ENCODE data around the gene TGFBR3L.

The TGFBR3L gene

DNA sequence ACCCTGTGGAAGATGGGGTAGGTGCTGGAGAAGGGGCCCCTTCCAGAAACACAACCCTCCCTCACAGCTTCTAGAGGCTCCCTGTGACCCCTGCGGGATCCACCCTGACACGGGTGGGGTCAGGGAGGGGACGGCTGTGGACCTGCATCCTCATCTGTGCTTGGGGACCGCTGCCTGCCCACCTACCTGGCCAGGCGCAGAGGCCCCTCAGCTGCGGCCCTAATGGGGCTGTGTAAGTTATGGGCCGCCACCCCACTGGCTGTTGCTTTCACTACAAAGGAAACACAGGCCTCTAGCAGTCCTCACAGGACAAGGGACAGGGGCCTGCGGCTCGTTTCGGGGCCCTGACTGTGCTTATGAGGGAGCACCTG, 18.3 kb downstream of the TGFBR3L start:
- DNase-seq (ENCODE audit: insufficient read length, low spot score) (no peak), FAIRE-seq (no peak)
- TF ChIP-seq POU2F2 (IDR thresholded peaks at IDR 0.05; ENCODE audit: low read depth, low read length) (no peak), SPI1 (IDR thresholded peaks at IDR 0.05; ENCODE audit: low read depth, low read length) (no peak), POLR2AphosphoS5 (IDR thresholded peaks at IDR 0.05; ENCODE audit: low read depth, low read length) (no peak), POLR2A (IDR thresholded peaks at IDR 0.05; ENCODE audit: low read depth, low read length) (no peak), TAF1 (IDR thresholded peaks at IDR 0.05; ENCODE audit: low read depth, low read length) (no peak), PAX5 (IDR thresholded peaks at IDR 0.05; ENCODE audit: insufficient read depth, low read length, severe bottlenecking) (no peak)

DNA sequence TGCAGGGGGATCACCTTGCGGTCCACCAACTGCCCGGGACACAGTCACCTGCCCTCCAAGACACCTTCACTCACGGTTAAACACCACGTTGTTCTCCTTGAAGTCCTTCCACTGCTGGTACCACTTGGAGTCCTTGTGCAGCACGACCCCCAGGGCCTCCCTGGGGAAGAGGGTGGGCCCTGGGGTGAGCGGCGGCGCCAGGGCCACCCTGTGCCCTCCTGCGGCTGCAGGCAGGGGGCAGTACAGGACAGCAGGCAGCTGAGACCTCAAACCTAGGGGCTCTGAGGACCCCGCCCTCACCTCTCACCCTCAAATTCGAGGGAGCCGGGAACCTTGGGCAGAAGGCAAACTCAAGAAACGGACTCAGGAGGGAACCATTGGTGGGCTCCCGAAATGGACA, 18.8 kb downstream of the TGFBR3L start:
- no peak for FAIRE-seq
- TF ChIP-seq PAX5 (IDR thresholded peaks at IDR 0.05; ENCODE audit: insufficient read depth, low read length, severe bottlenecking) (no peak), POLR2A (IDR thresholded peaks at IDR 0.05; ENCODE audit: low read depth, low read length) (no peak), TAF1 (IDR thresholded peaks at IDR 0.05; ENCODE audit: low read depth, low read length) (no peak), SPI1 (IDR thresholded peaks at IDR 0.05; ENCODE audit: low read depth, low read length) (no peak), POU2F2 (IDR thresholded peaks at IDR 0.05; ENCODE audit: low read depth, low read length) (no peak), POLR2AphosphoS5 (IDR thresholded peaks at IDR 0.05; ENCODE audit: low read depth, low read length) (no peak)
- no peak for DNase-seq (ENCODE audit: insufficient read length, low spot score)

DNA sequence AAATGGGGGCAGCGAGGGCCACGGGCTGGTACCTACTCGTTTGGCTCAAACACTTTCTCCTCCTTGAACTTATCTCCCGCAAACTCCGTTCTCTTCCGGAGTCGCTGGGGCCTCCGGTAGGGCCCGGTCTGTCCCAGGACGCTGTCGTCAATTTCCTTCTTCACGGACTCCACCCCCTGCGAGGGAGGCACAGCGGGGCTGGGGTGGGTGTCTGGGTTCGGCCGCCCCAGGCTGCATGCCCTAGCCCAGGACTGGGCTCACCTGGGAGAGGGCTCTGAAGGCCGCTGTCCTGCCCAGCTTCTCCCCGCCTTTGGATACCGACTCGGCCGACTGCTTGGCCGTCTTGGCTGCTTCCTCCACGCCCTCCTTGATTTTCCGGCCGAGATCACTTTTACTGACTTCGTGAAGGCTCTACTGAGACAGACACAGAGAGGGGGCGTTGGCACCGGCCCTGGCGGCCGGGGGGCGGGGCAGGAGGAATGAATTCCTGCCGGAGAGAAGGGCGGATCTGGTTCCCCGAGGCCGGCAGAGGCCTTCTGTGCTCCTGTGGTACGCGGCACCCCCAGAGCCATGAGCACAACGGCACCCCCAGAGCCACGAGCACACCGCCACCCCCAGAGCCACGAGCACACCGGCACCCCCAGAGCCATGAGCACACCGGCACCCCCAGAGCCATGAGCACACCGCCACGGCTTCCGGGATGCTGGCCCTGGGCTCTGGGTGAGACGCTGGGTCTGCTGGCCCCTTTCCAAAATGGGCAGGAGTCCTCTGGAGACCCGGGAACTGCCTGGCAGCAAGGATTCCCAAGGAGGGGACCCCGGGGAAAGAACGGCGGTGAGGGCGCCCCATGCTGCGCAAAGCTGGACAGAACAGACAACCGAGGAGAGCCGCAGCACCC, 19.4 kb downstream of the TGFBR3L start:
- FAIRE-seq (no peak), DNase-seq (ENCODE audit: insufficient read length, low spot score) (no peak)
- no peak for TF ChIP-seq POLR2A (IDR thresholded peaks at IDR 0.05; ENCODE audit: low read depth, low read length)
- TF ChIP-seq SPI1 (IDR thresholded peaks at IDR 0.05; ENCODE audit: low read depth, low read length) = no peak
- TF ChIP-seq POU2F2 (IDR thresholded peaks at IDR 0.05; ENCODE audit: low read depth, low read length) = no peak
- TF ChIP-seq PAX5 (IDR thresholded peaks at IDR 0.05; ENCODE audit: insufficient read depth, low read length, severe bottlenecking) = no peak
- no peak for TF ChIP-seq TAF1 (IDR thresholded peaks at IDR 0.05; ENCODE audit: low read depth, low read length)
- TF ChIP-seq POLR2AphosphoS5 (IDR thresholded peaks at IDR 0.05; ENCODE audit: low read depth, low read length) = no peak

DNA sequence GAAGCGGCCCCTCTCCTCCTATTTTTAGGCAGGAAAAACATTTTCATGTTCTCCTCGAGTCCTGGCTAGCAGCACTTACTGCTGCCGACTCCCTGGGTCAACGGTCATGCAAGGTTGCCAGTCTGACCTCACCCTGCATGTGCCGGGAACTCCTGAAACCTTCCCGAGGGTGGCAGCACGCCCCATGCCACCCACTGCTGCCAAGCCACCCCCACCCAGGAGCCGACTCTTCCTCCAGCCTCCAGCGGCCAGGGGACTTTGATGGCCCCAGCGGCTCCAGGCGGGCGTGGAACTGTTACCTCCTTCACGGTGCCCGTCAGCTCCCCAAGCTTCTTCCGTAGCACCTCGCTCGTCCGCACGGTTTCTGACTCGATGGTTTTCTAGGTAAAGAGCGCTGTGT, 20.1 kb downstream of the TGFBR3L start:
- DNase-seq (ENCODE audit: insufficient read length, low spot score) (no peak), FAIRE-seq (no peak)
- TF ChIP-seq PAX5 (IDR thresholded peaks at IDR 0.05; ENCODE audit: insufficient read depth, low read length, severe bottlenecking) = no peak
- no peak for TF ChIP-seq POU2F2 (IDR thresholded peaks at IDR 0.05; ENCODE audit: low read depth, low read length)
- TF ChIP-seq POLR2A (IDR thresholded peaks at IDR 0.05; ENCODE audit: low read depth, low read length) = no peak
- no peak for TF ChIP-seq TAF1 (IDR thresholded peaks at IDR 0.05; ENCODE audit: low read depth, low read length)
- TF ChIP-seq SPI1 (IDR thresholded peaks at IDR 0.05; ENCODE audit: low read depth, low read length) = no peak

DNA sequence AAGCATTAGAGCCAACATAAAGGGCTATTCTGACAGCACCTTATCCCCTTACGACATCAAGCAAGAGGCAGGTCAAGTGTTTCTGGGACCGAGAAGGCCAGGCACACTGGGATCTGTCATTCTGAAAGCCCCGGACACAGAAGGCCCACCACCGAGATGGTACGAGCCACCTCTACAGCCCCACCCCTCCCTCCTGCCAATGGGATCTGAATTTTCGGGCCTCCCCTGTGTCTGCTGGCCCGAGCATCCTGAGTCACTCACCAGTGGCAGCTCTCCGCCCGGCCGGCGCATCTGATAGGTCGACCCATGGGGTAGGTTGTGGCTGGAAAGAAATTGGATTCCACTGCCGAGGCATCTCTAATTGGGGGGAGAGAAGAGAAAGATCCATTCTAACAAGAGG, 26.2 kb downstream of the TGFBR3L start:
- TF ChIP-seq TAF1 (IDR thresholded peaks at IDR 0.05; ENCODE audit: low read depth, low read length) (no peak), POU2F2 (IDR thresholded peaks at IDR 0.05; ENCODE audit: low read depth, low read length) (no peak), SPI1 (IDR thresholded peaks at IDR 0.05; ENCODE audit: low read depth, low read length) (no peak), PAX5 (IDR thresholded peaks at IDR 0.05; ENCODE audit: insufficient read depth, low read length, severe bottlenecking) (no peak), POLR2AphosphoS5 (IDR thresholded peaks at IDR 0.05; ENCODE audit: low read depth, low read length) (no peak), POLR2A (IDR thresholded peaks at IDR 0.05; ENCODE audit: low read depth, low read length) (no peak)
- FAIRE-seq = no peak
- no peak for DNase-seq (ENCODE audit: insufficient read length, low spot score)

DNA sequence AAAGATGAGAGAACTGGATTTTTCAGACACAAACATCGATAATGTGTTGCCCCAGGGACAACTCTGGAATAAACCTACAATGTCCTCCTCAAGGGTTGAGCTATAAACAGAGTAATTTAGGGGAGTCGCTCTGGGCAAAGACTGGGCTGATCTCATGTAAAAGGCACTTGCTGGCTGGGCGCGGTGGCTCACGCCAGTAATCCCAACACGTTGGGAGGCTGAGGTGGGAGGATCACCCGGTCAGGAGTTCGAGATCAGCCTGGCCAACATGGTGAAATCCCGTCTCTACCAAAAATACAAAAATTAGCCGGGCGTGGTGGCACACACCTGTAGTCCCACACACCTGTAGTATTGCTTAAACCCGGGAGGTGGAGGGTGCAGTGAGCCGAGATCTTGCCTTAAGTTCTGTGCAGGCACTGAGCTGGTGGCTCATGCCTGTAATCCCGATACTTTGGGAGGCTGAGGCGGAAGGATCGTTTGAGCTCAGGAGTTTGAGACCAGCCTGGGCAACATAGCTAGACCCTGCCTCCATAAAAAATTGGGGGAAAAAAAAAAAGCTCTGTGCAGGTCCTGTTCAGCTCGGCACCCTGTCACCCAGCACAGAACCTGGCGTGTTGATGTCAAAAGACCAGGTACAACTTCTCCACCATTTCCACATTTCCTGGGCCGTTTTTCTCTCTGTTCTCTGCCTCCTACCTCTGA, 27.4 kb downstream of the TGFBR3L start:
- TF ChIP-seq POLR2AphosphoS5 (IDR thresholded peaks at IDR 0.05; ENCODE audit: low read depth, low read length) = no peak
- no peak for TF ChIP-seq POU2F2 (IDR thresholded peaks at IDR 0.05; ENCODE audit: low read depth, low read length)
- no peak for TF ChIP-seq PAX5 (IDR thresholded peaks at IDR 0.05; ENCODE audit: insufficient read depth, low read length, severe bottlenecking)
- TF ChIP-seq SPI1 (IDR thresholded peaks at IDR 0.05; ENCODE audit: low read depth, low read length) = no peak
- no peak for TF ChIP-seq TAF1 (IDR thresholded peaks at IDR 0.05; ENCODE audit: low read depth, low read length)
- TF ChIP-seq POLR2A (IDR thresholded peaks at IDR 0.05; ENCODE audit: low read depth, low read length) = no peak
- DNase-seq (ENCODE audit: insufficient read length, low spot score) (no peak), FAIRE-seq (no peak)

DNA sequence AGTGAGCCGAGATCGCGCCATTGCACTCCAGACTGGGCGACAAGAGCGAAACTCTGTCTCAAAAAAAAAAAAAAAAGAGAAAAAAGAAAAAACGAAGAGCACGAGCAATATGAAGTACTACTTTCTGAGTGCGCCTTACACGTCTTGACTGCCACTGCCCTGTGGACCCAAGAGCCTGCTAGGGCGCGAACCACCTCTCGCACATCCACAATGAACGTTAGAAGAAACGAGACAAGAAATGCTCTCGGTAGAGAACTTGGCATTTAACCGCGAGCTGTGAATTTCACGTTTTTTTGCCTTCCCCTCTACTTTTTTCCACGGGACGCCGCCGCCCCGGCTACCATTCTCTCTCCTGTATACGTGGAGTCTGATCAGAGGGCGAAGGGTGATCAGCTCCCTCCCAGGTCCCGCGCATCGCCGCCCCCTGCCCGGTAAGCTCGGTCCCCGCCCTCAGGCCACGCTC, 28.4 kb downstream of the TGFBR3L start:
- FAIRE-seq = peak; percentile 16
- DNase-seq (ENCODE audit: insufficient read length, low spot score) = no peak
- no peak for TF ChIP-seq POU2F2 (IDR thresholded peaks at IDR 0.05; ENCODE audit: low read depth, low read length)

DNA sequence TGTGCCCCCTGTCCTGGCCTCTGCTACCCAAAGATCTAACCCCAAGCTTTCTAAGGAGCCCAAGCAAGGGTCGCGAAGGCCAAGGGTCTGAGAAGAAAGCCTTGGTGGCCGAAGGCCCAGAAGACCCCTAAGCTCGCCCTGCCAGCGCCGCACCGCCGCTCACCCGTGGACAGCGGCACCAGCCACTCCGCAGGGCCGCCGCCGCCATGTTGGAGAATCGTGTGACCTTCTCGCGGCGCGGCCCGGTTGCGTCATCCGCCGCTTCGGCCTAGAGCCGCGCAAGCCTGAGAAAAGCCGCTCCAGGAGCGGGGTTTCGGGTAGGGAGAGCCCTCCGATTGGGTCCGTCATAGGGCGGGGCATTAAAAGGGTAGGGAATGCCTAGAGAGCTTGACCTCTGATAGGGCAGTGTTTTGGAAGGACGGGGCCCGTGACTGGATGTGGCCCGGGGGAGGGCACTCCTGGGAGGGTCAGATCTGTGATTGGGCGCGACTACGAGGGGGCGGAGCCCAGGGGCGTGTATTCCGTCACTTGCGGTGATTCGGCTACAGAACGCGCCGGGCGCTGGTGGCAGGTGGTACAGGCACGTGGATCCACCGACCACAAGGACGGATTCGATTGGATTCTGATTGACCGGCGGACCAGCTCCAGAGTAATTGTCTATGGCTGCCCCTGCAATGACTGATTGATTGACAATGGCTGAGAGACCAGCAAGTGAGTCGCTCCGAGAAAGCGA, 29.0 kb downstream of the TGFBR3L start, which contains the start of gene TIMM44:
Gene TIMM44 (minus strand): TSS at position 223 of the 733 bp plus-strand sequence. CDS start 15 bp downstream, at position 208.
- TF ChIP-seq POLR2A (IDR thresholded peaks at IDR 0.05; ENCODE audit: low read depth, low read length) = peak; percentile 91
- TF ChIP-seq PAX5 (IDR thresholded peaks at IDR 0.05; ENCODE audit: insufficient read depth, low read length, severe bottlenecking) = no peak
- TF ChIP-seq POLR2AphosphoS5 (IDR thresholded peaks at IDR 0.05; ENCODE audit: low read depth, low read length) = peak; percentile 91
- peak; percentile 45; the same call in 1 of the 2 replicates for TF ChIP-seq POU2F2 (IDR thresholded peaks at IDR 0.05; ENCODE audit: low read depth, low read length)
- peak; percentile 83 for TF ChIP-seq TAF1 (IDR thresholded peaks at IDR 0.05; ENCODE audit: low read depth, low read length)
- TF ChIP-seq SPI1 (IDR thresholded peaks at IDR 0.05; ENCODE audit: low read depth, low read length) = no peak
- FAIRE-seq = peak; percentile 100

More for the DNA sequence above, 29.0 kb downstream of the TGFBR3L start, which contains the start of gene TIMM44:
- peak; percentile 95 for DNase-seq (ENCODE audit: insufficient read length, low spot score)

Data from GM12891 (cell line).